H1 (cell line): ENCODE results near the gene LSM4. TPM values are rescaled to one million over a fixed set of nuclear protein-coding genes. Genes with fewer than 3 reads are reported as not detected.

Experiments
- BCL11A ChIP-seq, 2 experiments: IDR thresholded peaks; one replicate each; pipeline ENCODE4 v1.6.1; 2011; ENCODE audit warnings: low read depth in 2 of 2, low read length in 2 of 2, mild to moderate bottlenecking in 2 of 2
- CHD7 ChIP-seq: fragments of 300-600 bp; sonication (generic); IDR thresholded peaks from 2 replicates; pipeline ENCODE4 v1.7.1; 2012; ENCODE audit warnings: low read length, moderate library complexity, mild to moderate bottlenecking, inconsistent platforms; ENCODE audit not compliant: insufficient replicate concordance
- CTBP2 ChIP-seq: IDR thresholded peaks from 2 replicates; pipeline ENCODE4 v1.7.0; 2011; ENCODE audit warnings: borderline replicate concordance, mild to moderate bottlenecking, moderate library complexity, mixed read lengths, low read length; ENCODE audit not compliant: insufficient read depth, insufficient read length
- HDAC6 ChIP-seq: IDR thresholded peaks from one replicate; pipeline ENCODE4 v1.7.1; 2012; ENCODE audit warnings: low read depth, mild to moderate bottlenecking, inconsistent platforms, low read length, moderate library complexity
- KDM1A ChIP-seq: fragments of 200-600, 300-600 bp; sonication (generic); IDR thresholded peaks from 2 replicates; pipeline ENCODE4 v1.7.1; 2016; ENCODE audit warnings: mild to moderate bottlenecking, low read length, borderline replicate concordance
- RBBP5 ChIP-seq: IDR thresholded peaks from 2 replicates; pipeline ENCODE4 v1.7.1; 2012; ENCODE audit warnings: low read depth, mild to moderate bottlenecking, inconsistent platforms, low read length, moderate library complexity, borderline replicate concordance
- RXRA ChIP-seq: IDR thresholded peaks from 2 replicates; pipeline ENCODE4 v1.6.1; 2011; ENCODE audit warnings: low read depth, mild to moderate bottlenecking, low read length, moderate library complexity; ENCODE audit not compliant: insufficient read depth
- SIN3A ChIP-seq, 2 experiments: IDR thresholded peaks in 1 of 2; conservative IDR thresholded peaks in 1 of 2; 2 replicates each; pipeline ENCODE4 v1.6.1; 2011 to 2012; ENCODE audit warnings: low read length in 2 of 2, improper control_type of control experiment in 1 of 2, low read depth in 1 of 2, mild to moderate bottlenecking in 1 of 2
- SIX5 ChIP-seq: IDR thresholded peaks from 2 replicates; pipeline ENCODE4 v1.6.1; 2011; ENCODE audit warnings: mild to moderate bottlenecking, low read depth, low read length
- TAF7 ChIP-seq: optimal IDR thresholded peaks from 2 replicates; pipeline ENCODE3; 2011; ENCODE audit warnings: low read depth, mild to moderate bottlenecking, inconsistent platforms, low read length, moderate library complexity, borderline replicate concordance
- polyA plus RNA-seq, 7 experiments: library from polyadenylated mRNA; depleted of rRNA in 3 of 7; stranded (reverse) in 5 of 7; unstranded in 2 of 7; fragments of >200 nt in 5 of 7; fragments of 200-250 nt in 2 of 7; gene quantifications; 1 replicate in 5 of 7; 2 replicates in 1 of 7; 4 replicates in 1 of 7; pipeline versions ENCODE4 v1.2.1 to v1.2.3, GENCODE V29; 2011 to 2013; ENCODE audit warnings: missing spikeins in 2 of 7, mixed read lengths in 2 of 7
- total RNA-seq: library from RNA; stranded (reverse); fragmentation: NEBNext Ultra II Directional; extraction: Animal tissue kit (Norgen Biotek cat#: 25700); gene quantifications from 2 replicates; pipeline ENCODE4 v1.2.1, GENCODE V29; 2021

The LSM4 gene
- total and polyA plus RNA-seq, 2 of the 8 experiments (the other 6 are each of a cell fraction or from before 2014, with no cell fraction given), result 302 to 319 TPM

- TF ChIP-seq BCL11A (IDR thresholded peaks at IDR 0.05; ENCODE audit: low read depth in 2 of 2, low read length in 2 of 2) (no peak), SIN3A (conservative IDR thresholded peaks at IDR 0.05 in 1 of 2, IDR thresholded peaks at IDR 0.05 in 1 of 2; ENCODE audit: low read depth in 1 of 2, low read length in 2 of 2) (no peak), TAF7 (no peak), SIX5 (no peak), CTBP2 (no peak), HDAC6 (no peak), KDM1A (no peak), RXRA (no peak), CHD7 (no peak), RBBP5 (no peak)
Measured at GRCh38 chr19:18364826-18365528, 42.1 kb upstream of the LSM4 start (continued).
